Right lobe of liver (tissue), 6 donors: ENCODE data around the gene GNAZ. TPM values are rescaled to one million over a fixed set of nuclear protein-coding genes. Genes with fewer than 3 reads are reported as not detected.

ENCODE experiments used
- ATAC-seq, 4 donors: fragments of 200-7000 bp; cut with Tn5 transposase; one replicate each; pipeline ENCODE4 v1.9.1; 2020; ENCODE audit warnings: mild to moderate bottlenecking in 4 of 4, moderate library complexity in 4 of 4
- DNase-seq, 3 donors: peaks; one replicate each; pipeline ENCODE4 v3.0.0-alpha.2; 2020
- H3K27ac ChIP-seq, 3 donors: fragments of 200-600 bp; one replicate each; pipeline ENCODE4 v1.8.0; 2022
- H3K27me3 ChIP-seq, 2 donors: fragments of 200-600 bp; one replicate each; pipeline ENCODE4 v1.8.0; 2022
- H3K36me3 ChIP-seq, 4 donors: fragments of 200-600 bp; sonication (generic) in 1 of 4; one replicate each; pipeline versions ENCODE4 v1.5.1 to v1.8.0; 2017 to 2022; ENCODE audit warnings: control low read depth in 1 of 4
- H3K4me1 ChIP-seq, 4 donors: fragments of 200-600 bp; sonication (generic) in 1 of 4; one replicate each; pipeline versions ENCODE4 v1.5.1 to v1.8.0; 2017 to 2022; ENCODE audit warnings: control low read depth in 1 of 4
- H3K4me3 ChIP-seq, 3 donors: fragments of 200-600 bp; one replicate each; pipeline ENCODE4 v1.8.0; 2022
- H3K9me3 ChIP-seq, 4 donors: fragments of 200-600 bp; sonication (generic) in 1 of 4; one replicate each; pipeline versions ENCODE4 v1.5.1 to v1.8.0; 2017 to 2022; ENCODE audit warnings: control low read depth in 1 of 4
- CTCF ChIP-seq, 4 donors: fragments of 200-600 bp in 3 of 4; fragments of 450-650 bp in 1 of 4; IDR thresholded peaks; one replicate each; pipeline versions ENCODE4 v1.5.1 to v1.8.0; 2016 to 2022; ENCODE audit warnings: antibody characterized with exemption in 4 of 4, mild to moderate bottlenecking in 2 of 4
- POLR2A ChIP-seq: fragments of 450-650 bp; IDR thresholded peaks from one replicate; pipeline ENCODE4 v1.6.1; 2017; ENCODE audit warnings: antibody characterized with exemption, mild to moderate bottlenecking
- WGBS: methylation state at CpG from one replicate; pipeline ENCODE4 v1.1.6; 2018; ENCODE audit warnings: low coverage, low lambda C conversion rate; ENCODE audit not compliant: insufficient coverage; ENCODE audit errors: missing lambda C conversion rate; 5-methylcytosine and 5-hydroxymethylcytosine counted together
- intact Hi-C, 2 donors: fragments of 100-400 bp; cut with DNase I; formaldehyde crosslinking; loops; one replicate each; pipeline versions ENCODE4 v1.11.2 to v1.14.1; 2022
- total RNA-seq, 6 experiments: library from RNA; depleted of rRNA in 2 of 6; stranded (reverse); fragments of >200 nt in 2 of 6; fragmentation: NEBNext Ultra II Directional in 3 of 6; extraction: Animal tissue kit (Norgen Biotek cat#: 25700) in 3 of 6; gene quantifications; one replicate each; pipeline versions ENCODE4 v1.1.0 to v1.2.4, GENCODE V29; 2016 to 2023
- donor health status: DM: no; HTN: yes; CAD: no.
- donor health status: DM: no; HTN: no; CAD: no.
- donor health status: DM: no; HTN: no; CAD: no.
- donor health status: DM: no; HTN: yes; CAD: no.
- donor health status: DM: no; HTN: yes; CAD: no.

The GNAZ gene
- total RNA-seq, 6 experiments from 2014 or later, result 0.15 to 1.5 (median 0.53) TPM

GRCh38 chr22:23127055-23127756 lies 56.9 kb downstream of the GNAZ start:
- Histone ChIP-seq H3K27me3 (no peaks in the 10 kb centered on the region), H3K4me3 (no peak overlapping the region), H3K27ac (no peak overlapping the region), H3K9me3 (no peaks in the 10 kb centered on the region), H3K36me3 (no peaks in the 10 kb centered on the region), H3K4me1 (peaks cover 0 to 7% (median 0%) of the 10 kb centered on the region in 4 donors)
- intact Hi-C loops, result loop anchor here (5.0 kb wide), 2 partner anchors 165 to 170 kb away; no protein-coding TSS in a partner anchor
- DNase-seq (peak in 1 of 3 donors; percentile 5), ATAC-seq (no peak)
- 80% methylated on average over 1 of the region's 7 CpGs for WGBS
- TF ChIP-seq CTCF (IDR thresholded peaks at IDR 0.05), result no peak
- TF ChIP-seq POLR2A, result no peak

- Histone ChIP-seq H3K27ac (no peak overlapping the region), H3K4me1 (peaks cover 0 to 7% (median 0%) of the 10 kb centered on the region in 4 donors), H3K4me3 (no peak overlapping the region), H3K27me3 (no peaks in the 10 kb centered on the region), H3K9me3 (no peaks in the 10 kb centered on the region), H3K36me3 (no peaks in the 10 kb centered on the region)
- ATAC-seq (no peak), DNase-seq (peak in 2 of 3 donors; percentile 16 to 40)
- TF ChIP-seq CTCF (IDR thresholded peaks at IDR 0.05), result no peak
- TF ChIP-seq POLR2A, result no peak
- intact Hi-C loops, result loop anchor here (5.0 kb wide), 2 partner anchors 165 to 170 kb away; no protein-coding TSS in a partner anchor
- 80% methylated on average over 2 of the region's 9 CpGs for WGBS
These were observed 57.5 kb downstream of the GNAZ start for GRCh38 chr22:23127788-23128187.

GRCh38 chr22:23128269-23129108 lies 58.2 kb downstream of the GNAZ start:
- Histone ChIP-seq H3K4me1 (peaks cover 0 to 7% (median 0%) of the 10 kb centered on the region in 4 donors), H3K27ac (no peak overlapping the region), H3K36me3 (no peaks in the 10 kb centered on the region), H3K27me3 (no peaks in the 10 kb centered on the region), H3K4me3 (no peak overlapping the region), H3K9me3 (no peaks in the 10 kb centered on the region)
- intact Hi-C loops, result loop anchor here (5.0 kb wide), 2 partner anchors 166 to 171 kb away; no protein-coding TSS in a partner anchor
- 5% methylated on average over 5 of the region's 14 CpGs for WGBS
- peak; percentile 81 to 95 (median 88) for ATAC-seq
- peak; percentile 63 to 70 (median 68) for DNase-seq
- TF ChIP-seq POLR2A, result no peak
- peak; percentile 72 to 89 (median 79) for TF ChIP-seq CTCF (IDR thresholded peaks at IDR 0.05)

GRCh38 chr22:23129149-23129548 lies 58.8 kb downstream of the GNAZ start:
- H3K27me3 ChIP-seq, result no peaks in the 10 kb centered on the region
- H3K4me3 ChIP-seq, result no peak overlapping the region
- no peak overlapping the region for H3K27ac ChIP-seq
- no peak for ATAC-seq
- peak in 2 of 3 donors; percentile 14 to 37 for DNase-seq
- H3K9me3 ChIP-seq, result no peaks in the 10 kb centered on the region
- 82% methylated on average over 6 of the region's 10 CpGs for WGBS
- intact Hi-C loops, result loop anchor here (5.0 kb wide), 2 partner anchors 167 to 172 kb away; no protein-coding TSS in a partner anchor
- H3K4me1 ChIP-seq, result peaks cover 0 to 7% (median 0%) of the 10 kb centered on the region in 4 donors
- no peaks in the 10 kb centered on the region for H3K36me3 ChIP-seq
- TF ChIP-seq POLR2A (no peak), CTCF (IDR thresholded peaks at IDR 0.05) (no peak)
